SK-N-SH treated with all-trans-retinoic acid at 6 μM for 48 hours (cell line): ENCODE results near the gene STARD5.

Experiments used
- ATAC-seq: fragments of 200-7000 bp; cut with Tn5 transposase; 3 replicates; pipeline ENCODE4 v1.9.1; 2020; ENCODE audit warnings: mild to moderate bottlenecking, moderate library complexity
- ARNTL ChIP-seq: fragments of 450-650 bp; formaldehyde crosslinking; IDR thresholded peaks from 2 replicates; pipeline ENCODE4 v1.5.0; 2020; ENCODE audit warnings: low read depth, mild to moderate bottlenecking, moderate library complexity, borderline replicate concordance
- CSDC2 ChIP-seq: fragments of 250-450 bp; sonication (Bioruptor Pico); IDR thresholded peaks from 2 replicates; pipeline ENCODE4 v1.5.0; 2020; ENCODE audit warnings: mild to moderate bottlenecking, moderate library complexity
- ESRRG ChIP-seq: fragments of 250-450 bp; sonication (Bioruptor Pico); IDR thresholded peaks from 2 replicates; pipeline ENCODE4 v1.6.1; 2021; ENCODE audit warnings: mild to moderate bottlenecking
- GLIS3 ChIP-seq: fragments of 250-450 bp; sonication (Bioruptor Pico); IDR thresholded peaks from 2 replicates; pipeline ENCODE4 v1.5.0; 2020; ENCODE audit warnings: mild to moderate bottlenecking, moderate library complexity
- ISL1 ChIP-seq: fragments of 250-450 bp; sonication (Bioruptor Pico); IDR thresholded peaks from 2 replicates; pipeline ENCODE4 v2.1.2; 2022; ENCODE audit warnings: mild to moderate bottlenecking, moderate library complexity
- OSR1 ChIP-seq: fragments of 250-450 bp; sonication (Bioruptor Pico); IDR thresholded peaks from 2 replicates; pipeline ENCODE4 v1.8.0; 2022; ENCODE audit warnings: moderate library complexity, mild to moderate bottlenecking, inconsistent platforms
- PPARA ChIP-seq: fragments of 250-450 bp; sonication (Bioruptor Pico); IDR thresholded peaks from 2 replicates; pipeline ENCODE4 v1.5.0; 2020; ENCODE audit warnings: mild to moderate bottlenecking, borderline replicate concordance
- RARB ChIP-seq: fragments of 250-450 bp; sonication (Bioruptor Pico); IDR thresholded peaks from 2 replicates; pipeline ENCODE4 v1.8.0; 2021; ENCODE audit warnings: mild to moderate bottlenecking, moderate library complexity
- SNAI2 ChIP-seq: fragments of 250-450 bp; sonication (Bioruptor Pico); IDR thresholded peaks from 2 replicates; pipeline ENCODE4 v1.5.0; 2020; ENCODE audit warnings: mild to moderate bottlenecking, moderate library complexity
- TOX ChIP-seq: fragments of 250-450 bp; sonication (Bioruptor Pico); IDR thresholded peaks from 2 replicates; pipeline ENCODE4 v1.8.0; 2021; ENCODE audit warnings: mild to moderate bottlenecking, moderate library complexity, borderline replicate concordance
- ZC3H10 ChIP-seq: fragments of 250-450 bp; sonication (Bioruptor Pico); IDR thresholded peaks from 2 replicates; pipeline ENCODE4 v1.5.1; 2021; ENCODE audit warnings: mild to moderate bottlenecking, moderate library complexity
- ZFP3 ChIP-seq: fragments of 250-450 bp; sonication (Bioruptor Pico); IDR thresholded peaks from 2 replicates; pipeline ENCODE4 v1.5.0; 2020; ENCODE audit warnings: mild to moderate bottlenecking, moderate library complexity
- ZFP30 ChIP-seq: fragments of 450-650 bp; formaldehyde crosslinking; IDR thresholded peaks from 2 replicates; pipeline ENCODE4 v1.5.0; 2022; ENCODE audit warnings: mild to moderate bottlenecking, moderate library complexity
- ZNF565 ChIP-seq: fragments of 450-650 bp; formaldehyde crosslinking; conservative IDR thresholded peaks from 2 replicates; pipeline ENCODE4 v1.5.0; 2020; ENCODE audit warnings: low read depth, mild to moderate bottlenecking, moderate library complexity
- ZNF70 ChIP-seq: fragments of 450-650 bp; formaldehyde crosslinking; IDR thresholded peaks from 2 replicates; pipeline ENCODE4 v1.5.0; 2020; ENCODE audit warnings: mild to moderate bottlenecking, moderate library complexity
- ZNF8 ChIP-seq: fragments of 450-650 bp; formaldehyde crosslinking; IDR thresholded peaks from 2 replicates; pipeline ENCODE4 v1.5.0; 2020; ENCODE audit warnings: mild to moderate bottlenecking, moderate library complexity
- TF ChIP-seq, protein P1 (sequence below): fragments of 250-450 bp; sonication (Bioruptor Pico); IDR thresholded peaks from 2 replicates; pipeline ENCODE4 v1.8.0; 2021; ENCODE audit warnings: low read depth, mild to moderate bottlenecking, moderate library complexity, borderline replicate concordance
- TF ChIP-seq, protein P2 (sequence below): fragments of 250-450 bp; sonication (Bioruptor Pico); IDR thresholded peaks from 2 replicates; pipeline ENCODE4 v1.5.1; 2020; ENCODE audit warnings: low read depth, mild to moderate bottlenecking, moderate library complexity
- TF ChIP-seq, protein P3 (sequence below): fragments of 250-450 bp; sonication (Bioruptor Pico); IDR thresholded peaks from 2 replicates; pipeline ENCODE4 v1.5.1; 2021; ENCODE audit warnings: mild to moderate bottlenecking, moderate library complexity
- TF ChIP-seq, protein P4 (sequence below): fragments of 250-450 bp; sonication (Bioruptor Pico); IDR thresholded peaks from 2 replicates; pipeline ENCODE4 v1.5.0; 2020; ENCODE audit warnings: mild to moderate bottlenecking, moderate library complexity
- TF ChIP-seq, protein P5 (sequence below): fragments of 250-450 bp; sonication (Bioruptor Pico); IDR thresholded peaks from 2 replicates; pipeline ENCODE4 v1.8.0; 2020; ENCODE audit warnings: mild to moderate bottlenecking, moderate library complexity, borderline replicate concordance

Gene STARD5

DNA sequence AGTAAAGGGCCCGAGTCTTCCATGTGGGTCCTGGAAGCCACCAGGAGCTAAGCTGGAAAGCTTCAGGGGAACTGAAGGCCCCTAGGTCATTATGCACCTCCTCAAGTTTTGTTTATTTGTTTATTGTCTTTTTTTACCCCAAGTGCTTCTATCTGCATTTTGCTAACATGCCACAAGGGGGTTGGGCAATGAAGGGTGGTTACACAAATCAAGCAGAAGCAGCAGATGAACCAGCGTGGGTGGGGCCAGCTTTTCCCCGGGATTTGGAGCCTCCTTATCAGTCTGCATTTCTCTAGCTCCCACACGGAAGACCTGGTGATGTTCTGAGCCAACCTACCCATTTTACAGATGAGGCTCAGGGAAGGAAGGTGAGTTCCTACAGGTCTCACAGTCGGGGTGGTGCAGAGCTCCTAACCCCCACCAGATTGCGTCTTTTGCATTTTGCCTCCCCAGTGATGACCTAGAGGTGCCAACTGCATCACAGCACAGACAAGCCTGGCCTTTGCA lies 33.3 kb upstream of the STARD5 start (continued):
- TF ChIP-seq GLIS3 (no peak), ISL1 (CRISPR knock-in tag) (no peak), ZFP30 (CRISPR knock-in tag) (no peak)

DNA sequence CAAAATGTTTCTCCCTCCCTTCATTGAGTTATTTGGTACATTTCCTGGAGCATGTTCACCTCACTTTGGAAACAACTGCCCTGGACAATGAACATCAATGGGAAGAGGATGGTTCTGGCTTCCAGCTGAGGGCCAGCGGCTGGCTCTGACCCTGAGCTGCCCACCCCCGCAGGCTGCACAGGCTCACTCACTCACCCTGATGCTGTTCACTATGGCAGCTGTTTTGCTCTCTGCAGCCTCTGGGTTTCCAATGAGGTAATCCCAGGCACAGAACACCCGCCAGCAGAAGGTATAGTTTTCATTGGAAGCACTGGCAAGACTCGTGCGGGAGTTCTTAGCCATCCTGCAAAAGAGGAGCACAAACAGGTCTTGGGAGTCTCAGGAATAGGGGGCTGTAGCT lies 32.3 kb upstream of the STARD5 start:
- TF ChIP-seq, protein P1, sequence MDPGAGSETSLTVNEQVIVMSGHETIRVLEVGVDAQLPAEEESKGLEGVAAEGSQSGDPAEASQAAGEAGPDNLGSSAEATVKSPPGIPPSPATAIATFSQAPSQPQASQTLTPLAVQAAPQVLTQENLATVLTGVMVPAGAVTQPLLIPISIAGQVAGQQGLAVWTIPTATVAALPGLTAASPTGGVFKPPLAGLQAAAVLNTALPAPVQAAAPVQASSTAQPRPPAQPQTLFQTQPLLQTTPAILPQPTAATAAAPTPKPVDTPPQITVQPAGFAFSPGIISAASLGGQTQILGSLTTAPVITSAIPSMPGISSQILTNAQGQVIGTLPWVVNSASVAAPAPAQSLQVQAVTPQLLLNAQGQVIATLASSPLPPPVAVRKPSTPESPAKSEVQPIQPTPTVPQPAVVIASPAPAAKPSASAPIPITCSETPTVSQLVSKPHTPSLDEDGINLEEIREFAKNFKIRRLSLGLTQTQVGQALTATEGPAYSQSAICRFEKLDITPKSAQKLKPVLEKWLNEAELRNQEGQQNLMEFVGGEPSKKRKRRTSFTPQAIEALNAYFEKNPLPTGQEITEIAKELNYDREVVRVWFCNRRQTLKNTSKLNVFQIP (CRISPR knock-in tag) = no peak
- TF ChIP-seq, protein P2, sequence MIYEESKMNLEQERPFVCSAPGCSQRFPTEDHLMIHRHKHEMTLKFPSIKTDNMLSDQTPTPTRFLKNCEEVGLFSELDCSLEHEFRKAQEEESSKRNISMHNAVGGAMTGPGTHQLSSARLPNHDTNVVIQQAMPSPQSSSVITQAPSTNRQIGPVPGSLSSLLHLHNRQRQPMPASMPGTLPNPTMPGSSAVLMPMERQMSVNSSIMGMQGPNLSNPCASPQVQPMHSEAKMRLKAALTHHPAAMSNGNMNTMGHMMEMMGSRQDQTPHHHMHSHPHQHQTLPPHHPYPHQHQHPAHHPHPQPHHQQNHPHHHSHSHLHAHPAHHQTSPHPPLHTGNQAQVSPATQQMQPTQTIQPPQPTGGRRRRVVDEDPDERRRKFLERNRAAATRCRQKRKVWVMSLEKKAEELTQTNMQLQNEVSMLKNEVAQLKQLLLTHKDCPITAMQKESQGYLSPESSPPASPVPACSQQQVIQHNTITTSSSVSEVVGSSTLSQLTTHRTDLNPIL (CRISPR knock-in tag) = no peak
- TF ChIP-seq ZFP3 (CRISPR knock-in tag) (no peak), TOX (CRISPR knock-in tag) (no peak), ESRRG (CRISPR knock-in tag) (no peak), RARB (CRISPR knock-in tag) (no peak), ZC3H10 (no peak), ZNF8 (CRISPR knock-in tag) (no peak), ZNF70 (CRISPR knock-in tag) (no peak), GLIS3 (no peak), CSDC2 (CRISPR knock-in tag) (no peak)
- TF ChIP-seq, protein P3, sequence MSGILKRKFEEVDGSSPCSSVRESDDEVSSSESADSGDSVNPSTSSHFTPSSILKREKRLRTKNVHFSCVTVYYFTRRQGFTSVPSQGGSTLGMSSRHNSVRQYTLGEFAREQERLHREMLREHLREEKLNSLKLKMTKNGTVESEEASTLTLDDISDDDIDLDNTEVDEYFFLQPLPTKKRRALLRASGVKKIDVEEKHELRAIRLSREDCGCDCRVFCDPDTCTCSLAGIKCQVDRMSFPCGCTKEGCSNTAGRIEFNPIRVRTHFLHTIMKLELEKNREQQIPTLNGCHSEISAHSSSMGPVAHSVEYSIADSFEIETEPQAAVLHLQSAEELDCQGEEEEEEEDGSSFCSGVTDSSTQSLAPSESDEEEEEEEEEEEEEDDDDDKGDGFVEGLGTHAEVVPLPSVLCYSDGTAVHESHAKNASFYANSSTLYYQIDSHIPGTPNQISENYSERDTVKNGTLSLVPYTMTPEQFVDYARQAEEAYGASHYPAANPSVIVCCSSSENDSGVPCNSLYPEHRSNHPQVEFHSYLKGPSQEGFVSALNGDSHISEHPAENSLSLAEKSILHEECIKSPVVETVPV (CRISPR knock-in tag) = no peak
- TF ChIP-seq, protein P4, sequence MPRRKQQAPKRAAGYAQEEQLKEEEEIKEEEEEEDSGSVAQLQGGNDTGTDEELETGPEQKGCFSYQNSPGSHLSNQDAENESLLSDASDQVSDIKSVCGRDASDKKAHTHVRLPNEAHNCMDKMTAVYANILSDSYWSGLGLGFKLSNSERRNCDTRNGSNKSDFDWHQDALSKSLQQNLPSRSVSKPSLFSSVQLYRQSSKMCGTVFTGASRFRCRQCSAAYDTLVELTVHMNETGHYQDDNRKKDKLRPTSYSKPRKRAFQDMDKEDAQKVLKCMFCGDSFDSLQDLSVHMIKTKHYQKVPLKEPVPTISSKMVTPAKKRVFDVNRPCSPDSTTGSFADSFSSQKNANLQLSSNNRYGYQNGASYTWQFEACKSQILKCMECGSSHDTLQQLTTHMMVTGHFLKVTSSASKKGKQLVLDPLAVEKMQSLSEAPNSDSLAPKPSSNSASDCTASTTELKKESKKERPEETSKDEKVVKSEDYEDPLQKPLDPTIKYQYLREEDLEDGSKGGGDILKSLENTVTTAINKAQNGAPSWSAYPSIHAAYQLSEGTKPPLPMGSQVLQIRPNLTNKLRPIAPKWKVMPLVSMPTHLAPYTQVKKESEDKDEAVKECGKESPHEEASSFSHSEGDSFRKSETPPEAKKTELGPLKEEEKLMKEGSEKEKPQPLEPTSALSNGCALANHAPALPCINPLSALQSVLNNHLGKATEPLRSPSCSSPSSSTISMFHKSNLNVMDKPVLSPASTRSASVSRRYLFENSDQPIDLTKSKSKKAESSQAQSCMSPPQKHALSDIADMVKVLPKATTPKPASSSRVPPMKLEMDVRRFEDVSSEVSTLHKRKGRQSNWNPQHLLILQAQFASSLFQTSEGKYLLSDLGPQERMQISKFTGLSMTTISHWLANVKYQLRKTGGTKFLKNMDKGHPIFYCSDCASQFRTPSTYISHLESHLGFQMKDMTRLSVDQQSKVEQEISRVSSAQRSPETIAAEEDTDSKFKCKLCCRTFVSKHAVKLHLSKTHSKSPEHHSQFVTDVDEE = no peak
- no peak for ATAC-seq

DNA sequence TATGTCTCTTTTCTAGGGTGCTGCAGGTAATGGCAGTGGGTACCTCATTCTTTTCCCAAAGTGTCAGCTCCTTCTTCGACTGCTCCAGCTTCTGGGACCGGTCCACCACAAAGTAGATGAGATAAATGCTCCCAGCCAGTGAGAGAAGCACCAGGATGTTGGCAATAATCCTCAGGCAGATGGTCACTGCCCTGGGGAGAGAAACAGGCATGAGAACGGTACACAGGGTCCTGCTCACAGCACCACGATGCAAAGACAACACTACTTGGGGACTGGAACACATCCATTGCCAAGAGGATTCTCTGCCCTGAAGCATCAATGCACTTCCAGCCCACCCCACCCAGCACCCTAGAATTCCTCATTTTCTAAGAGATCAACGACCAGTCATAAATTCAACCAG lies 27.7 kb upstream of the STARD5 start:
- ATAC-seq = no peak
- TF ChIP-seq ZC3H10 (no peak), ZNF565 (no peak), ARNTL (CRISPR knock-in tag) (no peak), PPARA (CRISPR knock-in tag) (no peak), ZNF8 (CRISPR knock-in tag) (no peak), OSR1 (CRISPR knock-in tag) (no peak), SNAI2 (no peak), ISL1 (CRISPR knock-in tag) (no peak), CSDC2 (CRISPR knock-in tag) (no peak), GLIS3 (no peak), RARB (CRISPR knock-in tag) (no peak), ZNF70 (CRISPR knock-in tag) (no peak)
- TF ChIP-seq, protein P3 (CRISPR knock-in tag) = no peak
- TF ChIP-seq, protein P2 (CRISPR knock-in tag) = no peak
- TF ChIP-seq, protein P4 = no peak
- TF ChIP-seq, protein P5, sequence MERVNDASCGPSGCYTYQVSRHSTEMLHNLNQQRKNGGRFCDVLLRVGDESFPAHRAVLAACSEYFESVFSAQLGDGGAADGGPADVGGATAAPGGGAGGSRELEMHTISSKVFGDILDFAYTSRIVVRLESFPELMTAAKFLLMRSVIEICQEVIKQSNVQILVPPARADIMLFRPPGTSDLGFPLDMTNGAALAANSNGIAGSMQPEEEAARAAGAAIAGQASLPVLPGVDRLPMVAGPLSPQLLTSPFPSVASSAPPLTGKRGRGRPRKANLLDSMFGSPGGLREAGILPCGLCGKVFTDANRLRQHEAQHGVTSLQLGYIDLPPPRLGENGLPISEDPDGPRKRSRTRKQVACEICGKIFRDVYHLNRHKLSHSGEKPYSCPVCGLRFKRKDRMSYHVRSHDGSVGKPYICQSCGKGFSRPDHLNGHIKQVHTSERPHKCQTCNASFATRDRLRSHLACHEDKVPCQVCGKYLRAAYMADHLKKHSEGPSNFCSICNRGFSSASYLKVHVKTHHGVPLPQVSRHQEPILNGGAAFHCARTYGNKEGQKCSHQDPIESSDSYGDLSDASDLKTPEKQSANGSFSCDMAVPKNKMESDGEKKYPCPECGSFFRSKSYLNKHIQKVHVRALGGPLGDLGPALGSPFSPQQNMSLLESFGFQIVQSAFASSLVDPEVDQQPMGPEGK (CRISPR knock-in tag) = no peak
